ENCODE data around the gene NADK2.

Gene NADK2

DNA sequence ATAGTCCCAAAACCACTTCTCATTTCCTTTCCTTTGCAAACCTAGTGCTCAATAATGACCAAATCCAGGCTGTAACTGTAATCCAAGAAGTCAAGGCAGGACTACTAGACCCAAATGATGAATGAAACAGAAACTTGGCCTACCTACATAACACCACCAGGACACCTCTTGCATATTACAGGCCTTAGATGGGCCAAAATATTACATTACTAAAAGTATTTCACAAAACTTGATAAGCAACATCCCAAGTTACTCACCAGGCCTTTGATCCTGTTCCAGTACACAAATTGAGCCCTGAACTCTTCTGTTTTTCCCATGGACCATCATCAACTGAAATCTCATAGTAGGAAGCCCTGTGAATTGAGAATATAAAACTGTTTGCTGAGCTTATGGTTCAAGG lies 34.8 kb downstream of the NADK2 start:
- no peaks in the 10 kb centered on the region for H3K4me1 ChIP-seq (ENCODE audit: control insufficient read depth, insufficient read depth, low read length)
- no peak overlapping the region for H3K4me3 ChIP-seq (ENCODE audit: low read depth, low read length)
- CTCF ChIA-PET: interaction anchor here (1.2 to 1.7 kb wide), 2 partner anchors 29 to 99 kb away, joined by 3 to 7 read pairs; no protein-coding TSS in a partner anchor
- POLR2A ChIA-PET: interaction anchor here (1.5 kb wide), 1 partner anchor 35 kb away, joined by 3 read pairs; the partner anchor contains the start of gene NADK2
- H3K9me3 ChIP-seq (ENCODE audit: control insufficient read depth, insufficient read depth, low read depth, low read length): no peaks in the 10 kb centered on the region
- TF ChIP-seq ZNF837 (tag by site-specific recombination; IDR thresholded peaks at IDR 0.05): no peak
- TF ChIP-seq ZNF24 (tag by site-specific recombination; IDR thresholded peaks at IDR 0.05): no peak
- no peak for TF ChIP-seq ZNF274 (IDR thresholded peaks at IDR 0.05; ENCODE audit: low read length)
- TF ChIP-seq ZNF274 (tag by site-specific recombination; IDR thresholded peaks at IDR 0.05; ENCODE audit: borderline replicate concordance): no peak
- H3K36me3 ChIP-seq (ENCODE audit: control insufficient read depth in 2 of 2, insufficient read depth in 1 of 2, low read length in 2 of 2): peaks cover 12 to 34% of the 10 kb centered on the region in 2 experiments
- H3K27ac ChIP-seq (ENCODE audit: extremely low read depth, low read depth, low read length): no peak overlapping the region

- no peaks in the 10 kb centered on the region for H3K9me3 ChIP-seq (ENCODE audit: control insufficient read depth, insufficient read depth, low read depth, low read length)
- H3K27ac ChIP-seq (ENCODE audit: extremely low read depth, low read depth, low read length): no peak overlapping the region
- TF ChIP-seq ZNF571 (tag by site-specific recombination; IDR thresholded peaks at IDR 0.05) (no peak), ZFP41 (tag by site-specific recombination; IDR thresholded peaks at IDR 0.05; ENCODE audit: borderline replicate concordance) (no peak), ZNF19 (tag by site-specific recombination; IDR thresholded peaks at IDR 0.05; ENCODE audit: low read depth) (no peak)
- POLR2A ChIA-PET: no interaction called here
- peaks cover 16 to 31% of the 10 kb centered on the region in 2 experiments for H3K36me3 ChIP-seq (ENCODE audit: control insufficient read depth in 2 of 2, insufficient read depth in 1 of 2, low read length in 2 of 2)
- CTCF ChIA-PET: interaction anchor here (1.0 to 1.2 kb wide), 2 partner anchors 10 to 36 kb away, joined by 3 read pairs; no protein-coding TSS in a partner anchor
- H3K4me3 ChIP-seq (ENCODE audit: low read depth, low read length): no peak overlapping the region
- no peaks in the 10 kb centered on the region for H3K4me1 ChIP-seq (ENCODE audit: control insufficient read depth, insufficient read depth, low read length)
Measured at GRCh38 chr5:36205329-36205728, 36.4 kb downstream of the NADK2 start.

DNA sequence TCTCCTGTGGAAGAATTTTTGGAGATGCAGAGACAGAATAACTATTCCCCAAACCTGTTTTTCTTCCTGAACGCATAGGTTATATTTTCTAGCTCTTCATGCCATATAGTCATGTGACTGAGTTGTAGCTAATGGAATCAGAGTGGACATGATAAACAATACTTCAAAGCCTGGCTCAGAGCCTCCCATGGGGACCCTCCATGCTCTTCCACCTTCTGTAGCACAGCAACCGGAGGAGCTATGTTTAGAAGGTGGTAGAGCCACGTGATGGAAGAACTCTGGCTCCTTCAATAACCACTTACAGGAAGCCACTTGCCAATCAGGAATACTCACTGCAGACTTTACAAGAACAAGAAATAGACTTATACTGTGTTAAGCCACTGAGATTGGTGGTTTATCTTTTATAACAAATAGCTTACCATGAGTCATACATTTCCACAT lies 39.2 kb downstream of the NADK2 start:
- Histone ChIP-seq H3K36me3 (ENCODE audit: control insufficient read depth in 2 of 2, insufficient read depth in 1 of 2, low read length in 2 of 2) (peaks cover 27 to 40% of the 10 kb centered on the region in 2 experiments), H3K4me1 (ENCODE audit: control insufficient read depth, insufficient read depth, low read length) (no peaks in the 10 kb centered on the region), H3K9me3 (ENCODE audit: control insufficient read depth, insufficient read depth, low read depth, low read length) (no peaks in the 10 kb centered on the region), H3K4me3 (ENCODE audit: low read depth, low read length) (no peak overlapping the region), H3K27ac (ENCODE audit: extremely low read depth, low read depth, low read length) (no peak overlapping the region)
- ChIA-PET CTCF (interaction anchor here (0.5 to 2.4 kb wide), 6 partner anchors 16 to 693 kb away, joined by 3 to 9 read pairs (median 4); partner anchors contain the start of gene NADK2), POLR2A (interaction anchor here (0.5 to 1.0 kb wide), 4 partner anchors 38 to 240 kb away, joined by 3 to 5 read pairs (median 3); partner anchors contain the start of genes LMBRD2, NADK2 and SKP2)
- TF ChIP-seq ZNF776 (tag by site-specific recombination; IDR thresholded peaks at IDR 0.05; ENCODE audit: borderline replicate concordance): no peak
- TF ChIP-seq AEBP2 (tag by site-specific recombination; IDR thresholded peaks at IDR 0.05; ENCODE audit: borderline replicate concordance): no peak
- no peak for TF ChIP-seq ZNF501 (tag by site-specific recombination; IDR thresholded peaks at IDR 0.05)
- TF ChIP-seq, protein P1, sequence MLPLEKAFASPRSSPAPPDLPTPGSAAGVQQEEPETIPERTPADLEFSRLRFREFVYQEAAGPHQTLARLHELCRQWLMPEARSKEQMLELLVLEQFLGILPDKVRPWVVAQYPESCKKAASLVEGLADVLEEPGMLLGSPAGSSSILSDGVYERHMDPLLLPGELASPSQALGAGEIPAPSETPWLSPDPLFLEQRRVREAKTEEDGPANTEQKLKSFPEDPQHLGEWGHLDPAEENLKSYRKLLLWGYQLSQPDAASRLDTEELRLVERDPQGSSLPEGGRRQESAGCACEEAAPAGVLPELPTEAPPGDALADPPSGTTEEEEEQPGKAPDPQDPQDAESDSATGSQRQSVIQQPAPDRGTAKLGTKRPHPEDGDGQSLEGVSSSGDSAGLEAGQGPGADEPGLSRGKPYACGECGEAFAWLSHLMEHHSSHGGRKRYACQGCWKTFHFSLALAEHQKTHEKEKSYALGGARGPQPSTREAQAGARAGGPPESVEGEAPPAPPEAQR (tag by site-specific recombination; IDR thresholded peaks at IDR 0.05): no peak
- no peak for TF ChIP-seq ZNF792 (tag by site-specific recombination; IDR thresholded peaks at IDR 0.05)
- no peak for TF ChIP-seq GLIS2 (tag by site-specific recombination; IDR thresholded peaks at IDR 0.05)
- no peak for TF ChIP-seq ZBTB44 (tag by site-specific recombination; IDR thresholded peaks at IDR 0.05)
- no peak for TF ChIP-seq ZNF621 (tag by site-specific recombination; IDR thresholded peaks at IDR 0.05)
- TF ChIP-seq ZNF514 (tag by site-specific recombination; IDR thresholded peaks at IDR 0.05): no peak
- no peak for TF ChIP-seq ZNF654 (tag by site-specific recombination; IDR thresholded peaks at IDR 0.05; ENCODE audit: low read depth)
- TF ChIP-seq ZNF148 (tag by site-specific recombination; IDR thresholded peaks at IDR 0.05; ENCODE audit: borderline replicate concordance): no peak
- TF ChIP-seq ZSCAN30 (tag by site-specific recombination; IDR thresholded peaks at IDR 0.05): no peak
- TF ChIP-seq, protein P2, sequence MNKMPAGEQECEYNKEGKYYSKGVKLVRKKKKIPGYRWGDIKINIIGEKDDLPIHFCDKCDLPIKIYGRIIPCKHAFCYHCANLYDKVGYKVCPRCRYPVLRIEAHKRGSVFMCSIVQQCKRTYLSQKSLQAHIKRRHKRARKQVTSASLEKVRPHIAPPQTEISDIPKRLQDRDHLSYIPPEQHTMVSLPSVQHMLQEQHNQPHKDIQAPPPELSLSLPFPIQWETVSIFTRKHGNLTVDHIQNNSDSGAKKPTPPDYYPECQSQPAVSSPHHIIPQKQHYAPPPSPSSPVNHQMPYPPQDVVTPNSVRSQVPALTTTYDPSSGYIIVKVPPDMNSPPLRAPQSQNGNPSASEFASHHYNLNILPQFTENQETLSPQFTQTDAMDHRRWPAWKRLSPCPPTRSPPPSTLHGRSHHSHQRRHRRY (tag by site-specific recombination; IDR thresholded peaks at IDR 0.05): no peak
- TF ChIP-seq, protein P3, sequence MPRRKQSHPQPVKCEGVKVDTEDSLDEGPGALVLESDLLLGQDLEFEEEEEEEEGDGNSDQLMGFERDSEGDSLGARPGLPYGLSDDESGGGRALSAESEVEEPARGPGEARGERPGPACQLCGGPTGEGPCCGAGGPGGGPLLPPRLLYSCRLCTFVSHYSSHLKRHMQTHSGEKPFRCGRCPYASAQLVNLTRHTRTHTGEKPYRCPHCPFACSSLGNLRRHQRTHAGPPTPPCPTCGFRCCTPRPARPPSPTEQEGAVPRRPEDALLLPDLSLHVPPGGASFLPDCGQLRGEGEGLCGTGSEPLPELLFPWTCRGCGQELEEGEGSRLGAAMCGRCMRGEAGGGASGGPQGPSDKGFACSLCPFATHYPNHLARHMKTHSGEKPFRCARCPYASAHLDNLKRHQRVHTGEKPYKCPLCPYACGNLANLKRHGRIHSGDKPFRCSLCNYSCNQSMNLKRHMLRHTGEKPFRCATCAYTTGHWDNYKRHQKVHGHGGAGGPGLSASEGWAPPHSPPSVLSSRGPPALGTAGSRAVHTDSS (tag by site-specific recombination; IDR thresholded peaks at IDR 0.05): no peak
